ENCODE data around the gene CDH22.

DNA sequence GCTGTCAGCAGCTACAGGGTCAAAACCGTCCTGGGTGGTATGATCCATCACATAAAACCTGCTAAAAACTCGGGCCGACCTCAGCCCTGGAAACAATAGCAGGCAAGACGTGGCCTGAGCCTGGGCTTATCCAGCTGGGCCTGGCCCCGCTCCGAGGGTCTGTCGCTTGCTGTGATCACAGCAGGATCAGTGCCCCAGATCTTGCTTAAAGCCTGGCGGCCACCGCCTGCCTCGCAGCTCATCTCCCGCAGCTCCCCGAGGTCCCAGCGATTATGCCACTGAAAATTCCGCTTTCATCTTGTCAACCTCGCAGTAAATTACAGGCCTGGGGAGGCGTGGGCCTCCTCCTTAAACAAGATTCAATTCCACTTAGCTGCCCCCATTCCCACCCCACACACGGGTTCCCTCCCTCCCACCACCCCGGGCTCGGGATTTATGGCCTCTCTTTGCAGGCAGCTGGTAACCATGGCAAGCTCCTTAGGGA is 40.1 kb downstream of the CDH22 start:
- TF ChIP-seq POLR2A (IDR thresholded peaks at IDR 0.05): no peak
- TF ChIP-seq, protein P1, sequence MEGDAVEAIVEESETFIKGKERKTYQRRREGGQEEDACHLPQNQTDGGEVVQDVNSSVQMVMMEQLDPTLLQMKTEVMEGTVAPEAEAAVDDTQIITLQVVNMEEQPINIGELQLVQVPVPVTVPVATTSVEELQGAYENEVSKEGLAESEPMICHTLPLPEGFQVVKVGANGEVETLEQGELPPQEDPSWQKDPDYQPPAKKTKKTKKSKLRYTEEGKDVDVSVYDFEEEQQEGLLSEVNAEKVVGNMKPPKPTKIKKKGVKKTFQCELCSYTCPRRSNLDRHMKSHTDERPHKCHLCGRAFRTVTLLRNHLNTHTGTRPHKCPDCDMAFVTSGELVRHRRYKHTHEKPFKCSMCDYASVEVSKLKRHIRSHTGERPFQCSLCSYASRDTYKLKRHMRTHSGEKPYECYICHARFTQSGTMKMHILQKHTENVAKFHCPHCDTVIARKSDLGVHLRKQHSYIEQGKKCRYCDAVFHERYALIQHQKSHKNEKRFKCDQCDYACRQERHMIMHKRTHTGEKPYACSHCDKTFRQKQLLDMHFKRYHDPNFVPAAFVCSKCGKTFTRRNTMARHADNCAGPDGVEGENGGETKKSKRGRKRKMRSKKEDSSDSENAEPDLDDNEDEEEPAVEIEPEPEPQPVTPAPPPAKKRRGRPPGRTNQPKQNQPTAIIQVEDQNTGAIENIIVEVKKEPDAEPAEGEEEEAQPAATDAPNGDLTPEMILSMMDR (IDR thresholded peaks at IDR 0.05): no peak

Measured in adrenal gland (tissue), 5 donors.